ENCODE measurements around the gene AGAP1. TPM values are rescaled to one million over a fixed set of nuclear protein-coding genes. Genes with fewer than 3 reads are reported as not detected.

AGAP1 gene
- total RNA-seq, 1 donor from 2014 or later: 23.5 TPM

DNA sequence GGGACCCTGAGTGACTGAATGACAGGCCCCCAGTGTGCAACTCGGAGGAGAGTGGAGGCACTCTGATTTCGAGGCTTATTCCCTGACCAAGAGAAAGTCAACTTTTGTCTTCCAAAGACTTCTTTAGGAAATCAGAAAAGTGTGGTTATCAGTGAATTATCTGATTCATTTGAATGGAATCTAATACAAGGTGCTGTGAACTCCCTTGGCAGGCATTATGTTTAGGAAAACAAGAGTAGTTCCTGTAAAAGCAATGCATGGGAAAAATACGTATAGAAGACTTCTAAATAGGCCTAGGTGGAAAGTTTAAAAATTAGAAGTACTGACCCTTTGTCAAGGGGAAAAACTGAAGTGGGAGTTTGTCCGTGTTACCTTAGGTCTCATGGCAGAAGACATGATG, 404.9 kb downstream of the AGAP1 start:
- DNase-seq (ENCODE audit: missing footprints): no peak
- intact Hi-C loops (cut with DNase I): no loop called here
- no peak for ATAC-seq

DNA sequence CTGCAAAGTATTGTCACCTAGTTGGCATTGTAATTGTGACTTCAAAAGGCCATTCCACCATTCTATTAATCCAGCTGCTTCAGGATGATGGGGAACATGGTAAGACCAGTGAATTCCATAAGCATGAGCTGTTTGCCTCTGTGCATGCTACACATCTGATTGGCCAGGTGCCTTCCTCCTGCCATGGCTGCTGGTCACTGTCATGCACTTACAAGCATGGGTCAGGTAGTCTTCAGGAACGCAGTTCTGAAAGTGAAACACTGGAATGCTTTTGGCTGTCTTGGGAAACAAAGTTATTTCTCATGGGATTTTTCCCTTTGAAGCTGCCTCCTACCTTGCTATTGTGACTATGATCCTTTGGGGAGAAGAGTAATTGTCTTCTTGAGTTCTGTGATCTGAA, 406.8 kb downstream of the AGAP1 start:
- no peak for DNase-seq (ENCODE audit: missing footprints)
- intact Hi-C loops (cut with DNase I): no loop called here
- ATAC-seq: no peak

DNA sequence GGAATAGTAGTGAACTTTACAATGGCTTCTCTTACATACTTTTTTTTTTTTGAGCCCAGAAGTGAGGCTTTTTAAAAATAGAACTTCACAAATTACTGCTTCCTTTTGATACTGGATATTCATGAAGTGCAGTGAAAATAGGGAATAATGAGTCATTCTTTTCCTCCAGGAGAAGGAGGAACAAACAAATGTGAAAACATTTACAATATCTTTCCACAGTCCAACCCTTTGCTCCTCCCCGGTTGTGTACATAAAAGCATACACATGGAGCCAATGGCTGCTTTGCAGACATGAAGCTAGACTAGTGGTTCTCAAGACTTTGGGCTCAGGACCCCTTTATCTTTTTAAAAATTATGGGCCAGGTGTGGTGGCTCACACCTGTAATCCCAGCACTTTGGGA, 407.4 kb downstream of the AGAP1 start:
- intact Hi-C loops (cut with DNase I): no loop called here
- no peak for DNase-seq (ENCODE audit: missing footprints)
- ATAC-seq: no peak

DNA sequence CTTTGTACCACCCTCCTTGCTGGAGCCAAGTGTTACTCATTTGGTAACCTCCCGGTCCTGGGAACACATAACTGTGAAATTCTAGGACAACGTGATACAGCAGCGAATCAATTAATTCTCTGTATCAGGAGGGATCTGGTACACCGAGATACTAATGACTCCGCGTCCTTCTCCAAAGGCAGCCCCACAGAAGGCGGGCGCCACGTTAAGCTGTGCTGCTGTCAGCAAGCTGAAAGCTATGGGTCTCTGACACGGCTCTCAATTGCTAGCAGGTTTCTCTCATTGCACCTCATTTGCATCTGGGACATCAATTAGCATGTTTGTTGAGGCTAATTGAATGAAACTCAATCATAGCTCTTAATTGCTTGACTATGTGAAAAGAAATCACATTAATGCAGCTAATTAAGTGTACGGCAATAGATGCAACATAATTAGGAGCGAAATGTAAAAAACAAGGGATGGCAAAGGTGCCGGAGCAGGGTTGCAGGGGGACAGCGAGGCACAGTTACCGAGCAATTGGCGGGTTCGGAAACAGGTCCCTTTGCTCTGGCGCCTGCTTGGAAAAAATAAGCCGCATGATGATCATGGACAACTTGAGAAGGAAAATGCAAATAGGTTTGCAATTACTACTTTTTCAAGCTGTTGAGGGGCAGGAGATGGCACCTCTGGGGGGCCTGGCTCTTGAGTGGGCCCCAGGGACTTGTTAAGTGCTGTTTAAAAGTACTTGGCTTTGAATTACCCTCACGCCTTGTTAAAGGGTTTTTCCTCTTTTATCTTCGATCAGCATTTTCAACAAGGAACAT, 410.1 kb downstream of the AGAP1 start:
- no peak for ATAC-seq
- intact Hi-C loops (cut with DNase I): no loop called here

DNA sequence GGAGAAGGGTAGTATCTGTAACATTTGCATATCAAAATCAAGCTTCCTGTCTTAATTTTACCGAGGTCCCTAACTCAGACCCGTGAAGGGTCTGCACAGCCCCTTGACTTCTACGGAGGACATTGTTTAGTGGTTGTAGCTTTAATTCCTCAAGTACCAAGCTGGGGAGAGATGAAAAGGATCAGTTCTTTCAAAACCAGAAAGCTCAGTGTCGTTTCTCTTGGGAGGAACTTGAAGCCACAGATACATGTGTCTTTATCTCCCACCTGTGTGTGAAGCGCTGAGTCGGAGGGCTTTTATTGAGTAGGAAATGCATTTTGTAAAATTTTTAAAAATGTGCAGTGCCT, 410.7 kb downstream of the AGAP1 start:
- DNase-seq (ENCODE audit: missing footprints) (no peak), ATAC-seq (no peak)
- intact Hi-C loops (cut with DNase I): no loop called here

More for the DNA sequence above, 410.1 kb downstream of the AGAP1 start:
- DNase-seq (ENCODE audit: missing footprints): no peak

DNA sequence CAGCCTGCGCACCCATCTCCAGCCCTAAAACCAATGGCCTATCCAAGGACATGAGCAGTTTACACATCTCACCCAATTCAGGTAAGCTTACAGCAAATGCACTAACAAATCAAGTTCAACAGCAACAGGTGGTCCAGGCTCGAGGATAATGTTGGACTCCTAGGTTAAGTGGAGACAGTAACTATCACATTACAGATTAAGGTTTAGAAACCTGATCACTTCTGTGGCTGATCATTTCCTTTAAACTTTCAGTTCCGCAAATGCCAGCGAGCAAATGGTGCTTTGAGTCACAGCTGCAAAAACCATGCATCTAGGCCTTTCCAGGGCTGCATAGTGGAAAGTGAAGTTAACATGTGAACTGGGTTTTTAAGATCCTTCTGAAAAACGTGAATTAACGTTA, 415.0 kb downstream of the AGAP1 start:
- ATAC-seq: no peak
- intact Hi-C loops (cut with DNase I): no loop called here
- DNase-seq (ENCODE audit: missing footprints): no peak

DNA sequence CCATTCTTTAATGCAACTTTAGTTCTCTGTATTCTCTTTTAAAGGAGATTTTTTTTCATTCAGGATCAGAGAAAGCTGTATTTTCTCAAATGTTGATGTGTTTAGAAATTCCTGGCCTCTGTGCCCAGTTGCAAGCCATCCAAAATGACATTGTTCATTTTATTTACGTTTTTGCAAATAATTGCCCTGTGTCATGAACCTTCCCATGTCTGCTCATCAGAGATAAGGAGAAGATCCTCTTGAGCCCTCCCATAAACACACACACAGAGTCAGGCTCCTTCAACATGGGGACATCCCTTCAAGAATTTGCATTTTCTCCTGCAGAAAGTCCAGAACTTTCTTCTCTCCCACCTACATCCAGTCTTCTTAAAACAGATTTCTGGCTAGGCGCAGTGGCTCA, 415.5 kb downstream of the AGAP1 start:
- DNase-seq (ENCODE audit: missing footprints): no peak
- no peak for ATAC-seq
- intact Hi-C loops (cut with DNase I): no loop called here

DNA sequence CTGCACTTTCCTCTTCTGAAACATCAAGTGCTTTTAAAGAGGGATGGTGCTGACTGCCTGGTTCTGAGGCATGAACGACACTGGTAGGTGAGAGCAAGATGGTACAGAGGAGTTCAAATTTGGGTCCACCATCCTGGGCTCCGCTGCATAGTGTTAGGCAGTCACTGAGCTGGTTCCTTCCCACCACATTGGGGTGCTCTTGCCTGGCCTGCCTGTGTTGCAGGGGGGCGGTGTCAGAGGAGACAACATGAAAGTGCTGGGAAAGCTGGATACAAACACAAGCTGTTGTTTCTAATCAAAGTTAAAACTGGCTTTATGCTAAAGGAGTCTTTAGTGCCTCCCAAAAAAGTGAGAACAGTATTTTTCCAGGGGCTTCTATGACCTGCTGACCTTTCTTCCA, 416.2 kb downstream of the AGAP1 start:
- no peak for DNase-seq (ENCODE audit: missing footprints)
- intact Hi-C loops (cut with DNase I): no loop called here
- no peak for ATAC-seq

DNA sequence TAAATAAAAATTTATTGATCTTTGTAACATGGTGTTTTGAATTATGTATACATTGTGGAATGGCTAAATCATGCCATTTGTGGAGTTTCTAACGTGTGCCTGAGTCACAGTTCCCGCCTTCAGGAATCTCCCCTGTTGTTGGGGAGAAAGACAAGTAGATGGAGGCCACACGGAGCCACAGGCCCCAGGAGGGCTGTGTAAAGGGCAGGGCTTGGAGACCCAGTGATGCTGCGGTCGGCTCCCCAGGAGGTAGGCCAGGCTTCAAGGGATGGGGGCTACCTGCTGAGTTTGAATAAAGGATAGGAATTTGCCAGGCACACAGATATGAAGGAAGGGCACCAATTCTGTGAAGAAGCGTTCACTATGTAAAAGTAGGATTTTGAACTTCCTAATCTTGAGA, 417.3 kb downstream of the AGAP1 start:
- intact Hi-C loops (cut with DNase I): no loop called here
- ATAC-seq: no peak
- DNase-seq (ENCODE audit: missing footprints): no peak

DNA sequence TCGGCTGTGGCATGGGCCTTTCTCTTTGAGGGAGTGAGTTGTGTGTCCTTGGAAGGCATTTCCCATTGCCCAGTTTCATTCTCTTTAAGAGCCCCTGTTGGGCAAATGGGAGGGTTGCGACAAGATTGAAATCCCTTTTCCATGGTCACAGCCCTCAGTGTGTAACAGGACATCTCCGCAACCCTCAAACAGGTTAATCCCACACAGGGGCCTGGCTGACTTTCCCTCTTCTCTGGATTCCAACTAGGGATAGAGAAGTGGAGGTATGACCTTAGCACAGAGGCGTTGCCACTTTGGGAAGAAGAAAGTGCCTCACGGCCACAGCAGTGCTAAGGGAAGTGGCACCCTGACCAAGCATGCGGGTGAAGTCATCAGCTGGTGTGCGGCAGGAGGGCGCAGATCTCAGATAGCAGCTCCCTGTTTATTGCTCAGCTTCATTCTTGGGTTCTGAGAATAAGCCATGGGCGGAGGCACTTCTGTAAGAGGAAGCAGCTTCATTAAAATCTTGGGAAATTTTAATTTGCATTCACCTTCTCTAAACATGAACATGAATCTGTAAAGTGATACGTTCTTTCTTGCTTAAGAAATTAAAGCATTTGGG, 417.9 kb downstream of the AGAP1 start:
- intact Hi-C loops (cut with DNase I): no loop called here
- DNase-seq (ENCODE audit: missing footprints) (no peak), ATAC-seq (no peak)

DNA sequence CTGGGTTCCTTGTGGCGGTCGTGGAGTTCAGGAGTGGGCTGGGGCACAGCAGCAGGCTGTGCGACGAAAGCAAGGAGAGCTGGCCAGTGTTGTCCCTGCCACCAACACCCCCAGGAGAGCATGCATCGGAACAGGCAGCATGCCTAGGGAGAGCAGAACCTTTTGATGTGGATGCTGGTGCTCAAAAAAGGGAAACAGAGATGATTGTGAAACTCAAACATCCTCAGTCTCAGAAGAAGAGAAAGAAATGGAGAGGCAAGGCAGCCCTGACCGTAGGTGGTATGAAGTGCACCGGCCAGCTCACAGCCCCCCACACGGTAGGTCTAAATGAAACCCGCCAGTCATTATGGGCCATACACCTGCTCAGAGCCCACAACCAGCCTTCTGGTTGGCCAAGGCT, 420.9 kb downstream of the AGAP1 start:
- DNase-seq (ENCODE audit: missing footprints): no peak
- intact Hi-C loops (cut with DNase I): no loop called here
- no peak for ATAC-seq

DNA sequence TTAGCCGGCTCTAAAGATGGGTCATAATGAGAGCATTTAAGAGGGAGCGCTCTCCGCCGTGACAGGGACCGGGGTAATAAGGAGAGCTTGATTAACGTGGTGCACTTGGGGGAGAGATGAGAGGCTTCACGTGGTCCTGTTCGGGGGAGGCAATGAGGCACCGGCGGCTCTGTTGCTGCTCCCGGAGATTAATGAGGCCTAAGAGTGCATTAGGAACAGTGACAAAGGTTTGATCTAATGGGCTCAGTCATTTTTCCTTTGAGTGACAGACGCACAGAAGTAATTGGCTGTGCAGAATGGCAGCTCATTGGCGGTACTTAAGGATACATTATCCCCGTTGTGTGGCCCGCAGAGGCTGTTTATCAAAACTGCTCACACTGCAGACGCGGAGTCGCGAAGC, 423.7 kb downstream of the AGAP1 start:
- intact Hi-C loops (cut with DNase I): no loop called here
- no peak for ATAC-seq
- no peak for DNase-seq (ENCODE audit: missing footprints)

DNA sequence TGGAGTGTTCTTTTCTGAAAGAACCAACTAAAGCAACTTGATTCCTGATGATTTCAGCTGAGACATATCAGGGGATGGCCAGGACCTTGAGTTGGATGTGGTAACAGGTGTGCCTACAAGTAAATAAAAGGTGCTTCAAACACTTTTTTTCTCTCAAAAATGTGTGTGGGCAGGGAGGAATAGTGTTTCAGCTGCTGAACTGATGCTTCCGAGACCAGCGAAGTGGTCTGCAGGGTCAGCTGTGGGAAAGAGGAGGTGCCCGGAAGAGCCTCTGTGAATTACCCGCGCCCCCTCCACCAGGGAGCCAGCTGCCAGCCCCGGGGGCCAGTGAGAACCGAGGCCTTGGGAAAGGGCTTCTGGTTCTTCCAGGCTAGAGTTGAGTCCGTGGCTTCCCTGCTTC, 425.0 kb downstream of the AGAP1 start:
- ATAC-seq: no peak
- DNase-seq (ENCODE audit: missing footprints): no peak
- intact Hi-C loops (cut with DNase I): no loop called here

DNA sequence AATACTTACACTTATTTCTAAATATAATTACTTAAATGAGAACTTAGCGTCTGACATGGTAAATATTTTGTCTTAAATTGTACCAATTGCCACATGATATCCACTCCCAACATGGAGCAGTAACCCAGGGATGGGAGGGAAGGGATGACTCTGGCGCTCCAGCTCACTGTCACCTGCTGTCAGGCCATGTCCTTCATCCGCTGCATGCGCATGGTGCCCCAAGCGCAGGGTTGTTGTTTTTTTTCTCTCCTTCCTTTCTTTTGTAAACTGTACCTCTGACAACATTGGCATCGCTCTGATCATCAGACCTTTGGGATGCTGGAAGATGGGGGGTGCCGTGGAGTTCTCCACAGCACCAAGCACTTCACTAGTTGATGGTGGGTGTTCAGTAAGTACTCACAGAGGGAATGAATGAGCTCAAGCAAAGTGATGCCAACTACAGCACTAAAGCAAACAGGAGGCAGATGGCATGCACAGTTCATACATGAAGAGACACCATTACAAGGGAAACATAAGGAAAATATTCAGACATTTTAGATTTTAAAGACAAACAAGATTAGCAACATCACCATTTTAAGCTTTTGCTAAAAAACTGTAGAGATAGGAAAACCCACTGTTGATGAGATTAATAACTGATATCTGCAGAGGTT, 426.5 kb downstream of the AGAP1 start:
- DNase-seq (ENCODE audit: missing footprints) (no peak), ATAC-seq (no peak)
- intact Hi-C loops (cut with DNase I): no loop called here

DNA sequence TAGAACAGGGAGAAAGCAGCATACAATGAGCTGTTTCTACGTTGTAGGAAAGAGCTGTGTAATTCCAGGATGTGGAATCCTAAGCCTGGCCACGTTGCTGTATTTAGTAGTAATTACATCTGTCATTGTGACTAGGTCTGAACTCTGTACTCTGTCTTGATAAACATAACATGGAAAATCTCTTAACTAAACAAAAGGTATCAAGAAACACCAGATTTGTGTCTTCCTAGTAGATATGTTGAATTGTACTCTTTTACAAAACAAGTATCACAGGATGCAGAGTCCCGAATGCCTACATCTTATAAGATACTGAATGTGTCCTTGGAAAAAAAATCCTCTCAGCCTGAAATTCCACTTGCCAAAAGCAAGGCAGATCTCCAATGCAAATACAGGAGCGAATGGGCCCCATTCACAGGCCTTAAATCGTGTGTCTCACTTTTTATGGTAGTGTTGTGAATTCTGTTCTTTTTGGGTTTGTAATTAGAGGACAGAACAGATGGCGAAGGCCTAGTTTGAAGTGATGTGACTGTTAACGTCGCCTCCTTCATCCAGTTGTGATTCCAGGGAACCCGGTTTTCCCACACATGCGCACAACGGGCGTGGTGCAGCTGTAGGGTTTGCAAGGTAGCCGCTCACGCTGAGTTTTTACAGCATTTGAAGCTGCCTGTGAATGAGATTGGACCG, 427.8 kb downstream of the AGAP1 start:
- intact Hi-C loops (cut with DNase I): no loop called here
- no peak for DNase-seq (ENCODE audit: missing footprints)
- ATAC-seq: no peak

DNA sequence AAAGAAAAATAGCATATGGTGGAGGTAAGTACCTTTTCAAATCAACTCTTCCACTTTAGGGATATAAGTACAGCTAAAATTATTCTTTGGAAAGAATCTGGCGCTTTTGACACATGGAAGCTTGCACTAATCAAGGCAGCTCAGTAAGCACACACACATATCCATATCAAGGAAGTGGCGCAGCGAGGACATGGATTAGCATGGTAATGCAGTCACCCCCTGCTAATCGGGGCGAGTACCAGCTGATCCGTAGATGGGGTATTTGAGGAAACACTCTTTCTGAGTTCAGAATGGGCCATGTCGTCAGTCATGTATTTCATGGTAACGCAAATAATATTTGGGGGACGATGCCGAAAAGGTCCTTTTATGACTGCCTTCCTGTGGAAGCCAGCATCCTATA, 429.0 kb downstream of the AGAP1 start:
- intact Hi-C loops (cut with DNase I): no loop called here
- ATAC-seq (no peak), DNase-seq (ENCODE audit: missing footprints) (no peak)

DNA sequence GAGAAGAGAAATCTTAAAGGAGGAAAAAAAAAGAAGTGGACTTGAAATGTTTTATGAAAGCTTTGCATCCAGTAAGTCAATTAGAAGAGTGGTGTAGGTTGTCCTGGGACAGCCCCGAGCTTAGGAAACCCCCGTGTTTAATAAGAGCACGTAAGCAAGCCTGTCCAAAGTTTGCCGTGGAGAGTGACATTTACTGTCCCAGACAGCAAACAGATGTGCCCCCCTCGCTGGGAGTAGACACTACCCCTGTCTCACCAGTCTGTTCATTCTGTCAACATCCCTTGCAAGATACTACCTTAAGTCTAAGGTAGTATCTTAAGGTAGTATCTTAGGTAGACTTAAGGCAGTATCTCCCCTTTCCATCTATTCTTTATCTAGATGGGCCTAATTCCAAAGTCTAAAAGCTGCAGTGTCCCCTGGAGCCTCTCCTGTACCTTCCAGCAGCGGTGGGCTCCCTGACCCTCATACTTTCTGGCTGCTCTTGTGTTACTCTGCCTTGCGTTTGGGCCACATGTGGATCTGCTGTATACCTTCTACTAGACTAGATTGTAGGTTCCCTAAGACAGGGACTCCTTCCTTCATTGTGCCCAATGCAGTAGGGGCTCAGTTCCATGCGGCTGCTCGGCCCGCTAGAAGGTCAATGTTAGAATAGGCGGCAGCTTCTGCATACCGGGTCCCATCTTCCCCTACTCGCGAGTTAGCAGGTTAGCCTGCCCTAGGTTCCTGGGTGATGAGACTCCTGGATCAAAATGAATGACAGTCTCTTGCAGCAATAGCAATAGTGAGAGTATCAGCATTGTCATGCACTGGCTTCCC, 430.2 kb downstream of the AGAP1 start:
- DNase-seq (ENCODE audit: missing footprints): no peak
- intact Hi-C loops (cut with DNase I): no loop called here
- no peak for ATAC-seq

DNA sequence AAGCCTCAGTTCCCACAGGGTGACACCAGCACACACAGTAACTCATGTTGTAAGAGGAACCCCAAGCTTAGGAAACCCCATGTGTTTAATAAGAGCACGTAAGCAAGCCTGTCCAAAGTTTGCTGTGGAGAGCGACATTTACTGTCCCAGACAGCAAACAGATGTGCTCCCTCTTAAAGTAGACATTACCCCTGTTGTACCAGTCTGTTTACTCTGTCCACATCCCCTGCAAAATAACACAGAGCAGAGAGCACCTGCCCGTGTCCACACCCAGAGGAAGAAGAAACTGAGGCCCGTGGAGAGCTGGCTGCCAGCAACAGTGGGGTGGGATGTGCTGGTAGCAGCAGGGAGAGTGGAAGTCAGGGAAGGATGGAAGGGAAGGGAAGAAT, 430.8 kb downstream of the AGAP1 start:
- ATAC-seq: no peak
- intact Hi-C loops (cut with DNase I): no loop called here
- no peak for DNase-seq (ENCODE audit: missing footprints)

DNA sequence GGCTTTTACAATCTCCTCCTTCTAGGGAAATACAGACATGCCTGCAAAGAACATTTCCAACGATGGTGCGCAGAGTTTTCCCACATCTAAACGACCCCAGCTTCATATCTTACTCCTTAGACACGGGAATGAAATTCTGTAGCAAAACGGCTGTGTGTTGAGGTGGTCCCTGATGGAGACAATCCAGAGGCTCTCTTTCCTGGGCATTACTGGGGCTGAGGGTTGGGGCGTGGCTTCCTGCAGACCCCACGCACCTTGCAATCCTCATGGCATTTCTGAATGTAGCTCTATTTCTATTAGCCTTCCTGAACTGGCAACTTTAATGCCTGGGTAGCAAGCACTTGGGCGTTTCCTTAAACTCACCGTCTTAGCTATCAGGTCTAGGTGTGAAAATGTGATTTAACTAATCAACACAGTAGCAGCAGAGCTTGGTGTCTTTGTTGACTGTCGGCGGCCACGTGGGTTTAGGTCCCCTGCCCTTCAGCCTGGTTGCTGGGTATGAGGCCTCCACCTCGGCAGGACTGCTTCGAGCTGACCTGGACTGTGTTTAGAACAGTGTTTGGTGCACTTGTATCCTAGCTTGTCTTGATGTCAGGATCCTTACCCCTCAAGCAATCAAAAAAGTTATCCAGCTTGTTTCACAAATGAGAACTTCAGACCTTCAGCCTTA, 431.5 kb downstream of the AGAP1 start:
- DNase-seq (ENCODE audit: missing footprints): no peak
- no peak for ATAC-seq
- intact Hi-C loops (cut with DNase I): no loop called here

Measured in Right ventricle myocardium inferior (tissue), 1 donor.